Right lobe of liver (tissue), 6 donors: ENCODE measurements around the gene TRANK1. TPM values are rescaled to one million over a fixed set of nuclear protein-coding genes. Genes with fewer than 3 reads are reported as not detected.

Experiments
- ATAC-seq, 4 donors: fragments of 200-7000 bp; cut with Tn5 transposase; one replicate each; pipeline ENCODE4 v1.9.1; 2020; ENCODE audit warnings: mild to moderate bottlenecking in 4 of 4, moderate library complexity in 4 of 4
- DNase-seq, 3 donors: peaks; one replicate each; pipeline ENCODE4 v3.0.0-alpha.2; 2020
- H3K27ac ChIP-seq, 3 donors: fragments of 200-600 bp; one replicate each; pipeline ENCODE4 v1.8.0; 2022
- H3K27me3 ChIP-seq, 2 donors: fragments of 200-600 bp; one replicate each; pipeline ENCODE4 v1.8.0; 2022
- H3K36me3 ChIP-seq, 4 donors: fragments of 200-600 bp; sonication (generic) in 1 of 4; one replicate each; pipeline versions ENCODE4 v1.5.1 to v1.8.0; 2017 to 2022; ENCODE audit warnings: control low read depth in 1 of 4
- H3K4me1 ChIP-seq, 4 donors: fragments of 200-600 bp; sonication (generic) in 1 of 4; one replicate each; pipeline versions ENCODE4 v1.5.1 to v1.8.0; 2017 to 2022; ENCODE audit warnings: control low read depth in 1 of 4
- H3K4me3 ChIP-seq, 3 donors: fragments of 200-600 bp; one replicate each; pipeline ENCODE4 v1.8.0; 2022
- H3K9me3 ChIP-seq, 4 donors: fragments of 200-600 bp; sonication (generic) in 1 of 4; one replicate each; pipeline versions ENCODE4 v1.5.1 to v1.8.0; 2017 to 2022; ENCODE audit warnings: control low read depth in 1 of 4
- POLR2A ChIP-seq: fragments of 450-650 bp; IDR thresholded peaks from one replicate; pipeline ENCODE4 v1.6.1; 2017; ENCODE audit warnings: antibody characterized with exemption, mild to moderate bottlenecking
- WGBS: methylation state at CpG from one replicate; pipeline ENCODE4 v1.1.6; 2018; ENCODE audit warnings: low coverage, low lambda C conversion rate; ENCODE audit not compliant: insufficient coverage; ENCODE audit errors: missing lambda C conversion rate; 5-methylcytosine and 5-hydroxymethylcytosine counted together
- intact Hi-C, 2 donors: fragments of 100-400 bp; cut with DNase I; formaldehyde crosslinking; loops; one replicate each; pipeline versions ENCODE4 v1.11.2 to v1.14.1; 2022
- total RNA-seq, 6 experiments: library from RNA; depleted of rRNA in 2 of 6; stranded (reverse); fragments of >200 nt in 2 of 6; fragmentation: NEBNext Ultra II Directional in 3 of 6; extraction: Animal tissue kit (Norgen Biotek cat#: 25700) in 3 of 6; gene quantifications; one replicate each; pipeline versions ENCODE4 v1.1.0 to v1.2.4, GENCODE V29; 2016 to 2023
- TF ChIP-seq, protein P1 (sequence below), 4 donors: fragments of 200-600 bp in 3 of 4; fragments of 450-650 bp in 1 of 4; IDR thresholded peaks; one replicate each; pipeline versions ENCODE4 v1.5.1 to v1.8.0; 2016 to 2022; ENCODE audit warnings: antibody characterized with exemption in 4 of 4, mild to moderate bottlenecking in 2 of 4
- donor health status: DM: no; HTN: yes; CAD: no.
- donor health status: DM: no; HTN: no; CAD: no.
- donor health status: DM: no; HTN: no; CAD: no.
- donor health status: DM: no; HTN: yes; CAD: no.
- donor health status: DM: no; HTN: yes; CAD: no.

TRANK1 gene
- total RNA-seq, 6 experiments from 2014 or later = 8.8 to 33.9 (median 19.6) TPM

DNA sequence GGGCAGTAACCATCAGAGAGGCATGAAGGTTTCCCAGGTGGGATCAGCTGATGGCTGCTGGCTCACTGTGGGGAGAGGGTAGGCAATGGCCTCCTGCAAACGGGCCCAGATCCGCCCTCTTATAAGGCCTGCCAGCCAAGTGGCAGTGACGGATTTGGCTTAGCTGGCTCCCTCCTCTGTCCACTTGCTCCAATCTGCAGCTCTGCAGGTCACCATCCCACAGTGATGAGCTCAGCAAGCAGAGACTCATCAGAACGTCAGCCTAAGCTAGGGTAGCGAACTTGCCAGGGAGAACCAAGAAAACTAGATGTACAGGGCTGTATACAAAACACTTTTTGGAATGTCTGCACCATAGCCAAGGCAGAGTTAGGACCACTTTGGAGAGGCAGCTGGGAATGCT, 117.7 kb downstream of the TRANK1 start:
- 100% methylated on average over 1 of the region's 5 CpGs for WGBS
- Histone ChIP-seq H3K36me3 (peaks cover 0 to 48% (median 19%) of the 10 kb centered on the region in 4 donors), H3K27me3 (no peaks in the 10 kb centered on the region), H3K9me3 (no peaks in the 10 kb centered on the region), H3K27ac (no peak overlapping the region), H3K4me3 (no peak overlapping the region), H3K4me1 (no peaks in the 10 kb centered on the region)
- intact Hi-C loops = no loop called here
- TF ChIP-seq POLR2A = no peak
- TF ChIP-seq, protein P1, sequence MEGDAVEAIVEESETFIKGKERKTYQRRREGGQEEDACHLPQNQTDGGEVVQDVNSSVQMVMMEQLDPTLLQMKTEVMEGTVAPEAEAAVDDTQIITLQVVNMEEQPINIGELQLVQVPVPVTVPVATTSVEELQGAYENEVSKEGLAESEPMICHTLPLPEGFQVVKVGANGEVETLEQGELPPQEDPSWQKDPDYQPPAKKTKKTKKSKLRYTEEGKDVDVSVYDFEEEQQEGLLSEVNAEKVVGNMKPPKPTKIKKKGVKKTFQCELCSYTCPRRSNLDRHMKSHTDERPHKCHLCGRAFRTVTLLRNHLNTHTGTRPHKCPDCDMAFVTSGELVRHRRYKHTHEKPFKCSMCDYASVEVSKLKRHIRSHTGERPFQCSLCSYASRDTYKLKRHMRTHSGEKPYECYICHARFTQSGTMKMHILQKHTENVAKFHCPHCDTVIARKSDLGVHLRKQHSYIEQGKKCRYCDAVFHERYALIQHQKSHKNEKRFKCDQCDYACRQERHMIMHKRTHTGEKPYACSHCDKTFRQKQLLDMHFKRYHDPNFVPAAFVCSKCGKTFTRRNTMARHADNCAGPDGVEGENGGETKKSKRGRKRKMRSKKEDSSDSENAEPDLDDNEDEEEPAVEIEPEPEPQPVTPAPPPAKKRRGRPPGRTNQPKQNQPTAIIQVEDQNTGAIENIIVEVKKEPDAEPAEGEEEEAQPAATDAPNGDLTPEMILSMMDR (IDR thresholded peaks at IDR 0.05) = no peak
- ATAC-seq = no peak
- DNase-seq = no peak

- no peaks in the 10 kb centered on the region for H3K27me3 ChIP-seq
- intact Hi-C loops = no loop called here
- DNase-seq (no peak), ATAC-seq (no peak)
- TF ChIP-seq POLR2A = no peak
- TF ChIP-seq, protein P1 (IDR thresholded peaks at IDR 0.05) = no peak
- H3K36me3 ChIP-seq = peaks cover 0 to 39% (median 19%) of the 10 kb centered on the region in 4 donors
- no peak overlapping the region for H3K4me3 ChIP-seq
- H3K4me1 ChIP-seq = no peaks in the 10 kb centered on the region
- 96% methylated on average over 6 of the region's 6 CpGs for WGBS
- no peaks in the 10 kb centered on the region for H3K9me3 ChIP-seq
- no peak overlapping the region for H3K27ac ChIP-seq
Measured at GRCh38 chr3:36826240-36826639, 118.6 kb downstream of the TRANK1 start.

- intact Hi-C loops = no loop called here
- TF ChIP-seq, protein P1 (IDR thresholded peaks at IDR 0.05) = no peak
- no peak for TF ChIP-seq POLR2A
- Histone ChIP-seq H3K4me3 (no peak overlapping the region), H3K27ac (no peak overlapping the region), H3K9me3 (no peaks in the 10 kb centered on the region), H3K27me3 (no peaks in the 10 kb centered on the region), H3K4me1 (no peaks in the 10 kb centered on the region), H3K36me3 (peaks cover 0 to 36% (median 16%) of the 10 kb centered on the region in 4 donors)
- no peak for DNase-seq
- ATAC-seq = no peak
- 100% methylated on average over 2 of the region's 4 CpGs for WGBS
Measured at GRCh38 chr3:36824443-36824842, 120.4 kb downstream of the TRANK1 start.

GRCh38 chr3:36823806-36824205, 121.0 kb downstream of the TRANK1 start:
- no peaks in the 10 kb centered on the region for H3K27me3 ChIP-seq
- DNase-seq (no peak), ATAC-seq (peak in 1 of 4 donors; percentile 33)
- no peak overlapping the region for H3K27ac ChIP-seq
- intact Hi-C loops = no loop called here
- H3K4me1 ChIP-seq = no peaks in the 10 kb centered on the region
- no peak overlapping the region for H3K4me3 ChIP-seq
- H3K9me3 ChIP-seq = no peaks in the 10 kb centered on the region
- peaks cover 0 to 30% (median 13%) of the 10 kb centered on the region in 4 donors for H3K36me3 ChIP-seq
- TF ChIP-seq POLR2A = no peak
- TF ChIP-seq, protein P1 (IDR thresholded peaks at IDR 0.05) = no peak
- WGBS = no CpG with 5 or more reads among the region's 3 CpGs

GRCh38 chr3:36820083-36820482, 124.8 kb downstream of the TRANK1 start:
- H3K27me3 ChIP-seq = no peaks in the 10 kb centered on the region
- ATAC-seq (no peak), DNase-seq (no peak)
- H3K9me3 ChIP-seq = no peaks in the 10 kb centered on the region
- H3K4me1 ChIP-seq = no peaks in the 10 kb centered on the region
- H3K36me3 ChIP-seq = peaks cover 0 to 2% (median 0%) of the 10 kb centered on the region in 4 donors
- no peak overlapping the region for H3K27ac ChIP-seq
- intact Hi-C loops = no loop called here
- TF ChIP-seq, protein P1 (IDR thresholded peaks at IDR 0.05) = no peak
- TF ChIP-seq POLR2A = no peak
- no peak overlapping the region for H3K4me3 ChIP-seq
- WGBS = 80% methylated on average over 3 of the region's 3 CpGs
